ENCODE measurements around the gene MRPL52.

GRCh38 chr14:22852599-22852939, 22.9 kb downstream of the MRPL52 start:
- TF ChIP-seq YY1 (IDR thresholded peaks at IDR 0.05; ENCODE audit: insufficient read depth, insufficient read length) (no peak), ZNF274 (IDR thresholded peaks at IDR 0.05; ENCODE audit: low read depth, low read length) (no peak), SUZ12 (IDR thresholded peaks at IDR 0.05; ENCODE audit: extremely low read depth, insufficient read depth, insufficient read length) (no peak)
